GM21515 (cell line): ENCODE results near the gene SPIN1.

Experiments
- ATAC-seq: cut with Tn5 transposase; IDR thresholded peaks from one replicate; pipeline ENCODE4 v1.9.1; 2021; ENCODE audit not compliant: unreplicated experiment

SPIN1 gene

GRCh38 chr9:88488166-88488565, 99.9 kb downstream of the SPIN1 start:
- no peak for ATAC-seq

GRCh38 chr9:88494983-88495721, 106.9 kb downstream of the SPIN1 start:
- ATAC-seq = no peak

- ATAC-seq = no peak
These were observed 109.0 kb downstream of the SPIN1 start for GRCh38 chr9:88497224-88497623.

- no peak for ATAC-seq
These were observed 110.6 kb downstream of the SPIN1 start for GRCh38 chr9:88498880-88499279.

- no peak for ATAC-seq
These were observed 112.8 kb downstream of the SPIN1 start for GRCh38 chr9:88501086-88501485.

GRCh38 chr9:88502552-88503034, 114.3 kb downstream of the SPIN1 start:
- ATAC-seq = no peak

GRCh38 chr9:88503081-88503844, 115.0 kb downstream of the SPIN1 start:
- ATAC-seq = no peak

- no peak for ATAC-seq
These were observed 115.9 kb downstream of the SPIN1 start for GRCh38 chr9:88503845-88504764.

GRCh38 chr9:88508326-88508725, 120.1 kb downstream of the SPIN1 start:
- ATAC-seq = no peak

GRCh38 chr9:88511906-88512305, 123.7 kb downstream of the SPIN1 start:
- no peak for ATAC-seq

- ATAC-seq = no peak
These were observed 126.0 kb downstream of the SPIN1 start for GRCh38 chr9:88514247-88514646.

GRCh38 chr9:88521308-88521707, 133.1 kb downstream of the SPIN1 start:
- no peak for ATAC-seq

GRCh38 chr9:88522360-88522759, 134.1 kb downstream of the SPIN1 start:
- no peak for ATAC-seq

GRCh38 chr9:88523056-88523455, 134.8 kb downstream of the SPIN1 start:
- no peak for ATAC-seq

- ATAC-seq = no peak
These were observed 136.7 kb downstream of the SPIN1 start for GRCh38 chr9:88524911-88525310.

GRCh38 chr9:88527618-88528017, 139.4 kb downstream of the SPIN1 start:
- no peak for ATAC-seq
